Type B pancreatic cell (in vitro differentiated cells): ENCODE measurements around the gene CELSR1. TPM values are rescaled to one million over a fixed set of nuclear protein-coding genes. Genes with fewer than 3 reads are reported as not detected.

Experiments used
- DNase-seq: peaks from one replicate; pipeline ENCODE4 v3.0.0; 2021; ENCODE audit warnings: mixed read lengths; ENCODE audit not compliant: unreplicated experiment; ENCODE audit errors: extremely low spot score
- H3K27ac Mint-ChIP-seq: 2 replicates; pipeline ENCODE4 v1.8.0; 2021; ENCODE audit warnings: mild to moderate bottlenecking, mixed read lengths
- H3K27me3 Mint-ChIP-seq: 2 replicates; pipeline ENCODE4 v1.8.0; 2021; ENCODE audit warnings: mixed read lengths
- H3K36me3 Mint-ChIP-seq: 2 replicates; pipeline ENCODE4 v1.8.0; 2021; ENCODE audit warnings: mixed read lengths
- H3K4me1 Mint-ChIP-seq: one replicate; pipeline ENCODE4 v1.8.0; 2021; ENCODE audit warnings: mixed read lengths; ENCODE audit not compliant: unreplicated experiment
- H3K4me3 Mint-ChIP-seq: 2 replicates; pipeline ENCODE4 v1.8.0; 2021; ENCODE audit warnings: mild to moderate bottlenecking, mixed read lengths
- H3K9me3 Mint-ChIP-seq: 2 replicates; pipeline ENCODE4 v1.8.0; 2021; ENCODE audit warnings: mixed read lengths
- CTCF ChIP-seq: fragments of 200-600 bp; sonication (generic); conservative IDR thresholded peaks from 2 replicates; pipeline ENCODE4 v1.5.0; 2021; ENCODE audit warnings: antibody characterized with exemption, mild to moderate bottlenecking
- total RNA-seq: library from RNA; stranded (reverse); gene quantifications from 2 replicates; pipeline ENCODE4 v1.2.1, GENCODE V29; 2021; ENCODE audit warnings: low replicate concordance

Gene CELSR1
- total RNA-seq, 1 donor from 2014 or later, result 27.8 TPM

- H3K4me3 Mint-ChIP-seq, result no peak overlapping the region
These were observed 188.2 kb downstream of the CELSR1 start for GRCh38 chr22:46349238-46349637.

GRCh38 chr22:46348099-46348695 is 189.2 kb downstream of the CELSR1 start:
- H3K4me1 Mint-ChIP-seq, result no peaks in the 10 kb centered on the region
- H3K4me3 Mint-ChIP-seq, result no peak overlapping the region
- no peak overlapping the region for H3K27ac Mint-ChIP-seq
- no peak for DNase-seq
- peaks cover 5% of the 10 kb centered on the region for H3K36me3 Mint-ChIP-seq
- TF ChIP-seq CTCF, result no peak
- H3K27me3 Mint-ChIP-seq, result no peaks in the 10 kb centered on the region
- H3K9me3 Mint-ChIP-seq, result no peaks in the 10 kb centered on the region

More at GRCh38 chr22:46349238-46349637, 188.2 kb downstream of the CELSR1 start:
- DNase-seq, result no peak
- Mint-ChIP-seq H3K36me3 (peaks cover 2% of the 10 kb centered on the region), H3K27ac (no peak overlapping the region), H3K27me3 (no peaks in the 10 kb centered on the region), H3K4me1 (no peaks in the 10 kb centered on the region), H3K9me3 (no peaks in the 10 kb centered on the region)
- no peak for TF ChIP-seq CTCF

- Mint-ChIP-seq H3K27ac (no peak overlapping the region), H3K4me3 (no peak overlapping the region), H3K36me3 (peaks cover 5% of the 10 kb centered on the region), H3K27me3 (no peaks in the 10 kb centered on the region), H3K9me3 (no peaks in the 10 kb centered on the region), H3K4me1 (no peaks in the 10 kb centered on the region)
- no peak for TF ChIP-seq CTCF
- no peak for DNase-seq
These were observed 189.8 kb downstream of the CELSR1 start for GRCh38 chr22:46347646-46348045.

DNA sequence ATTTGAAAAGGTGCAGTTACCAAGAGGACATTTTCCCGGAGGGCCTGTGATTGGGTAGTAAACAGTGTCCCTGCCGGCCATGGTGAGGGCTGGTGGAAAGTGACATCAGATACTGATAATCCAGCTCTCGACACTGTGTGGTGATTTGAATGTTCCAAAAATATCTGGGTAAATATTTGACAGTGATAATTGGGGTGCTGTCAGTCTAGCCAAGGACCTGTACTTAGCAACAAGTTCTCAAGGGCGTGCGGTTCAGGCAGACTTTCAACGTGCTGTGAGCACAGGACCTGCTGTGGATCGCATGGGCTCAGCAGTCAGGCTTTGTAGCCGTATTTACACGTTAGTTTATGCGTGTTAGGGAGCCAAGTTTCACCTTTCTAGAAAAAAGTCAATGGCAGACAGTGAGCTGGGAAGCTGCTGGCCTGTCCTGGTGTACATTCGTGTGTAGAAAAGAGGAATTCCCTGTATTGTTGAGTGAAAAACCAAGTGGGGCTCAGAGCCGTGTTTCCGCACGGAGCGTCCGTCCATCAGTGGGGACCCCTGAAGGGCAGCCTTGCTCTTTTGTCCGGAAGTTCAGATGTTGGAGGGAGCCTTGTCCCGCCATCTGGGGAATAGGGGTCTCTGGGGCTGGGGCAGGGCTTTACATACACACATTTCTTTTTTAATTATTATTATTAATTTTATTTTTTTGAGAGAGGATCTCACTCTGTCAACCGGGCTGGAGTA is 190.6 kb downstream of the CELSR1 start:
- H3K27ac Mint-ChIP-seq, result no peak overlapping the region
- no peak for DNase-seq
- no peaks in the 10 kb centered on the region for H3K9me3 Mint-ChIP-seq
- H3K36me3 Mint-ChIP-seq, result peaks cover 5% of the 10 kb centered on the region
- no peak overlapping the region for H3K4me3 Mint-ChIP-seq
- no peaks in the 10 kb centered on the region for H3K27me3 Mint-ChIP-seq
- H3K4me1 Mint-ChIP-seq, result no peaks in the 10 kb centered on the region
- TF ChIP-seq CTCF, result no peak

DNA sequence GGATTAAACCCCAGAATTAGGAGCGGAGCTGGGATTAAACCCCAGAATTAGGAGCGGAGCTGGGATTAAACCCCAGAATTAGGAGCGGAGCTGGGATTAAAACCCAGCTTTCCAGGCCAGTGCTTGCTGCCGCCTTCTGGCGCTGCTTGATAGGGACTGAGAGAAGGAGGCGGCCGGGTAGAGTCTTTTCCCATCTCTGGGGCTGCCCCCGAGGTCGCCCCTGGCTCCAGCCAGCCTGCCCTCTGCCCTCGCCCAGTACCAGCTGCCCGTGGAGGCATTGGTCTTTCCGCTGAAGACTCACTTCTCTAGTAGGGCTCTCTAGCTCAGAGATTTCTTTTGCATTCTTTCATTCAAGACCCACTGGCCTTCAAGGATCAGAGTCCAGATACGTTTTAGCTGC is 196.7 kb downstream of the CELSR1 start:
- Mint-ChIP-seq H3K36me3 (peaks cover 20% of the 10 kb centered on the region), H3K4me3 (no peak overlapping the region), H3K27me3 (no peaks in the 10 kb centered on the region), H3K27ac (no peak overlapping the region), H3K4me1 (peaks cover 8% of the 10 kb centered on the region), H3K9me3 (no peaks in the 10 kb centered on the region)
- no peak for DNase-seq
- TF ChIP-seq CTCF, result no peak
